Measurements from ENCODE around the gene SMARCAL1. TPM values are rescaled to one million over a fixed set of nuclear protein-coding genes. Genes with fewer than 3 reads are reported as not detected.

Gene SMARCAL1
- total and polyA plus RNA-seq, 9 of the 15 experiments (the other 6 are each of a cell fraction or from before 2014, with no cell fraction given): 8.2 to 27.9 (median 12.4) TPM

- TF ChIP-seq REST (IDR thresholded peaks at IDR 0.05; ENCODE audit: borderline replicate concordance) (no peak), REST (CRISPR knock-in tag; IDR thresholded peaks at IDR 0.05; ENCODE audit: low read depth) (no peak), MGA (IDR thresholded peaks at IDR 0.05) (peak; percentile 63), BRD4 (IDR thresholded peaks at IDR 0.05) (no peak), ZNF699 (CRISPR knock-in tag; IDR thresholded peaks at IDR 0.05; ENCODE audit: insufficient replicate concordance) (no peak), MXD1 (CRISPR knock-in tag; IDR thresholded peaks at IDR 0.05; ENCODE audit: borderline replicate concordance, poor library complexity, severe bottlenecking) (no peak), HNRNPUL1 (IDR thresholded peaks at IDR 0.05; ENCODE audit: low read length) (no peak), CXXC5 (CRISPR knock-in tag; IDR thresholded peaks at IDR 0.05) (0 out of 2 replicates have a peak, but pooled peaks have one; percentile 15)
Observed at GRCh38 chr2:216413882-216414281, 1.6 kb downstream of the SMARCAL1 start (continued).

Data from K562 (cell line).